NCI-H460 (cell line): ENCODE results near the gene PPP4R1. TPM values are rescaled to one million over a fixed set of nuclear protein-coding genes. Genes with fewer than 3 reads are reported as not detected.

Experiments used
- DNase-seq: peaks from one replicate; pipeline ENCODE4 v3.0.0-alpha.2; 2016; ENCODE audit warnings: low read depth; ENCODE audit errors: extremely low read depth
- total RNA-seq: library from RNA; depleted of rRNA; stranded (reverse); fragments of >200 nt; shearing (Covaris generic); gene quantifications from 2 replicates; pipeline ENCODE4 v1.2.3, GENCODE V29; 2014

Gene PPP4R1
- total RNA-seq, 1 experiment from 2014 or later = 30.6 TPM

DNA sequence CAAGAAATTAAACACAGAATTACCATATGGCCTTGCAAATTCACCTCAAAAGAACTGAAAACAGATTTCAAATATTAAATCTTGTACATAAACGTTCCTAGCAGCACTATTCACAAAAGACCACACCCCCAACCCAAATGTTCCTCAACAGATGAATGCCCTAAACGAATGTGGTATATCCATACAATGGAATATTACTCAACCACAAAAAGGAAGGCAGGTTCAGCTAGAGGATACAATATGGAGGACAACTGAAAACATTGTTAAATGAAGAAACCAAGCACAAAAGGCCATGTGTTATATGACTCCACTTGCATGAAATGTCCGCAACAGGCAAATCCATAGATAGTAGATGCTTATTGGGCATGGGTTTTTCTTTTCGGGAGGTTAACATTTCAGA is 61.7 kb downstream of the PPP4R1 start:
- DNase-seq = no peak

GRCh38 chr18:9552191-9552590 is 62.2 kb downstream of the PPP4R1 start:
- DNase-seq = no peak

DNA sequence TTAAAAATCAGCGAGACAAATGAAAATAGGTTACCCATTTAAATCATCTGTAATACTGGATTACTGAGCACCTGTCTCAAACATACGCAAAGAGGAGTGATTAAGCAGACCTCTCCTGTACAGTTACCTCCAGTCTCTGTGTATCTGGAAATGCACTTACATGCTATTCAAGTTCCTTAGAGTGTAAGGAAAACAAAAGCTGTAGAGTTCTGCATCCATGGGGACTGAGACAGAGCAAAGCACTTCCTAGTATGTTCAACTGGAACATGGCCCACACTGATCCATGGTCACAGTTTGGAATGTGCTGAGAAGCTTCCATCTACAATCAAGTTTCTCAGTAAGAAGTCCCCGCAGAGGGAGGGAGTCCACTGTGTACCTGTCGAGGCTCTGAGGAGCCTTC is 63.9 kb downstream of the PPP4R1 start:
- DNase-seq = no peak

DNA sequence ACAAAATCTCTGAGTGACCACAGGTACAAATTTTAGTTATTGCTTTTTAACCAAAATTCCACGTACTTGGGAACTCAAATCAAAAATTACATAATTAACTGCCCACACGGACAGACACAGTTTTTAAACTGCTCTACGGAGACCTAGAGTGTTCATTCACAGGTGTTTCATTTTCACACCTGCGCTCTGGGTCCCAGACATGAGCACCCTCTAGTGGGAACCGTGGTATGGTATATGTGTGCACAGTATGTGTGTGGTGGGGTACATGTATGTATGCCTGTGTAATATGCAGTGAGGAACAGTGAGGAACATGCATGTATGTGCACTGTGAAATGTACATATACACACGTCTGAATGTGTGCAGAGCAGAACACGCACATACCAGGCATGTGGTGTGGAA is 65.0 kb downstream of the PPP4R1 start:
- no peak for DNase-seq

GRCh38 chr18:9547782-9548181 is 66.6 kb downstream of the PPP4R1 start:
- DNase-seq = no peak

DNA sequence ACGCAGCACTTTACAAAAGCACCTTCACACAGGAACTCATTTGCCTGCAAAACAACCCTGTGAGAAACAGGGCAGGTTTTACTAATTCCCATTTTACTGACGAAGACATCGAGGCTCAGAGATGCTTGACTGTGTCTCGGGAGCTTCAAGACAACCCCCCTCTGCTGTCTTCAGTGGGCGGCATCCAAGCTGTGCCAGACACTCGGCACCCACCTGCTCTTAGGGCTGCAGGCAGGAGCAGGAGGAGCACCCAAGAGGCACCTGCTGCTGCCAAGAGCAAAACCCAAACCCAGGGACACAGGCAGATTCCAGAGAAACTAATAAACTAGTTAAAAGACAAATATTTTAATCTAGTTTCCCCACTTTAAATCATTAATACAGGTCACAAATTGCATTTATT is 67.9 kb downstream of the PPP4R1 start:
- DNase-seq = no peak

DNA sequence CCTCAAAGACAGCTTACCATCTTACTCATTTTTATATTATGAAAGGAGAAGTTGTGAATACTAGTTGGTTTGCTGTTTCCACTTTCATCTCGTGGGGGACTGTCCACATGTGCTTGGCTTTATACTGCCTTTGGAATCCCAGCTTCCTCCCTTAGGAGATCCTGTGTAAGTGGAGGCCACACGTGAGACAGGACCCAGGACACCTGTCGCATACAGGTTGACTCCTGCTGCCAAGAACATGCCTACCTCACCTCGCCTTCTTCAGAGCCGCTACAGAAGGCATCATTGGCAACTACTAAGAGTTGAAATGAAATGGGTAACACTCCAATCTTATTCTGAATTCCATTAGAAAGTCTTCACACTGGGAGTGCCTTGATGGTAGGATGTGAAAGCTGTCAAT is 69.3 kb downstream of the PPP4R1 start:
- DNase-seq = no peak

GRCh38 chr18:9542924-9543323 is 71.4 kb downstream of the PPP4R1 start:
- no peak for DNase-seq

DNA sequence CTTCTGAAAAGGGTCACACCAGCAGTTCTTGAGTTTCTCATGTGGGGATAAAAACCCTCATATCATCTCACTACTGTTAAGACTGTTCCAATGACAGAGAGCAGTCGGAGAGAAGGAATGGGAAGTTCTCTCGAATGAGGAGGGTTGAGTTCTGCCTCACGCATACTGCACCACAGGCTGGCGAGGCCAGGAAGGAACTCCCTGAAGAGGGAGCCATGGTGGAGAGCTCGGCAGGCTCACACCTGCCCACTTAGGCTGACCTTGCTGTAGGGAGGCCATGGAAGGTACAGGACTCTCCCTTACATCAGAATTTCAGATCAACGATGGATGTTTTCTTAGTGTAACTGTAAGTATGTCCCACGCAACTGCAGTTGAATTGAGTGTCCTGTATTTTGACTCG is 74.4 kb downstream of the PPP4R1 start:
- DNase-seq = no peak

DNA sequence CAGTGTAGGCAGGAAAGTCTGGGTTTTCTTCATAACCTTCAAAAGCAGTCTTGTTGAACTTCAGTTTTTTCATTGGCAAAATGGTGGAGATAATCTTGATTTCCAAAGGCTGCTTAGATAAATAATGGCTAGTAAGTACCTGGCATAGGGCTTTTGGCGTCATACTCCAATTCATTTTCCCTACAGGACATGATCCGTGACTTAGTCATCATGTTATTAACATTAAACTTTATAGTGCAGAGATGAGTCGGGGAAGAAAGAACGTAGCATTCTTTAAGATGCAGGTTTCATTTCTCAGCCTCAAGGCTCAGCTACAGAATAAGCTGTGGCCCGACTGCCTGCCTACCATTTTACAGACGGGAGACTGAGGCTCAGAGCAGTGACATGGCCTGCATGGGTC is 75.1 kb downstream of the PPP4R1 start:
- no peak for DNase-seq

DNA sequence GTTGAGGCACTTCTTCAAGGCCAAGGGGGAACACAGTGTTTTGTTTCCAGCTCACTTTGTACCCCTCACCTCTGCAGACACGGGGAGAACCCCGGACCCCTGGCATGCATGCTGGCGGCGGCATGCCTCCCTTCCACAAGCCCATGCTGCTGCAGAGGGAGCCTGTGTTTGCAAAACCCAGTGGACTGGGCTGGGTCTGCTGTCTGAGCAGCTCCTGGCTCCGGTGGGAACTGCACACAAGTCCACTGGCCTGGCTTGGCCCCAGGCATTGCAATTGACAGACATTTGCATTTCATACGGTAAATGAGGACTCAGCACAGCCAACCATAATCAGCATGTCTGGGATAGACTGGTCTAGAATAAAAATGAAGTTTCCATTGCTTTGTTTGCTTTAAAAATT is 76.7 kb downstream of the PPP4R1 start:
- DNase-seq = no peak

DNA sequence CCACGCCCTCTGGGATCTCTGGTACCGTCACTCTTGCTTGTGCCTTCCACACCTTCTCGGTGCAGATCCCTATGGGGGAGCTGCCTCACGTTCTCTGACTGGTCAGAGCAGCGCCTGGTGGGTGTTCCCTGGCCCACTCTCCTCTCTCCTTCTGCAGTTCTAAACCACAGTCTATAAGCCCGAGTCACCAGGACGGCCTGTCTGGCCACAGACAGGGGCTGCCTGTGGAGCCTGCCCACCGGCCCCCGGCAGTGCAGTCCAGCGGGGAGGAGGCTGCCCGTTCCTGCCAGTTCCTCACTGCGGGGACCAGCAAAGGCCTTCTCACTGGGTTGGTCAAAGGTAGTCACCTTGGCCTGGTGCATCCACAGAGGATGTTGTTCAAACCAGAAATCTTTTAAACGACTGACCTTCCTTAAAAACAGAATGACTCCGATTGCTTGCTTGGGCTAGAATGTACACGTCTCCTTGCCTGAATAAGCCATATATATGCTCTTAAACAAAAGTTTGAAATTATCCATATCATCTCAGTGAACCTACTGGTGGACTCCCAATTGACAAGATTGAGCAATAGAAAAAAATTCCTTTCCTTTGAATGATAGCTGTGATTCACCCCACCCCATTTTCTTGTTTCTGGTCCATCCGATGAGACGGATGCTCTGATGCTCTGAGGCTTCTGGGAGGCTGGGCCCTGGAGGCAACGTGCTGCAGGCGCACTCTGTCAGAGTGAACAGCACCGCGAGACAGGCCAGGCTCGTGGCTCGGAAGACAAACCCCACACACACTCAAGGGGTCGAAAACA is 77.8 kb downstream of the PPP4R1 start:
- no peak for DNase-seq

DNA sequence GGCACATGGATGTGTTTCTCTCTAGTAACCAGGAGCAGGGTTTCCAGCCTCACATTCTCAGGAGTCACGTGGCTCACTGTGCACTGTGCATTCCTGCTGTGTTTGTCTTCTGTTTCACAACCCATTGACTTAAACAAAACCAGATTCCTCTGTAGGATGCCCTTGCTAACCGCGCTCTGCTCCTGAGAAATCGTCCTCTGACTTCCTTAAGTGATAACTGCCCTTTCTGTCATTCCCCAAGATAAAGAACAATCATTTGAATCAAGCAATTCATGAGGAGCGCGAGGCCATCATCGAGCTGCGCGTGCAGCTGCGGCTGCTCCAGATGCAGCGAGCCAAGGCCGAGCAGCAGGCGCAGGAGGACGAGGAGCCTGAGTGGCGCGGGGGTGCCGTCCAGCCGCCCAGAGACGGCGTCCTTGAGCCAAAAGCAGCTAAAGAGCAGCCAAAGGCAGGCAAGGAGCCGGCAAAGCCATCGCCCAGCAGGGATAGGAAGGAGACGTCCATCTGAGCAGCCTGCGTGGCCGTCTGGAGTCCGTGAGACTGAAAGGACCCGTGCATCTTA is 78.8 kb downstream of the PPP4R1 start:
- DNase-seq = no peak

DNA sequence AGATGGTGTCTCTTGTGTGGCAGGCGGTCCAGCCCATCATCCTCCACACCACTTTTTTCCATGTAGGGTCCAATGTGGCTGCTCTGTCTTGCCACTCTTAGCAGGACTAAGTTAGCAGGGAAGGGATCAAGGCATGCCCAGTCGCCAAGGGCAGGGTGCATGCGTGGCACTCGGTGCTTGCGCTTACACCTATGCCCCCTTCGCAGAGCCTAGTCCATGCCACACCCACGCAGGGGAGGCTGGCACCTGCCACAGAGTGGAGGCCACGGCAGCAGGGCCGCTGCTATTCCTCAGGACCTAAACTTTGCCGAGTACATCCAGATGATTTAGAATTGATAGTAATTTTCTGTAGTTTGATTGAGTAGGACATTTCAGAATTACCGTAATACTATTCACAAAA is 79.5 kb downstream of the PPP4R1 start:
- no peak for DNase-seq

GRCh38 chr18:9531791-9532410 is 82.5 kb downstream of the PPP4R1 start:
- no peak for DNase-seq

- no peak for DNase-seq
Measured at GRCh38 chr18:9530226-9531009, 83.9 kb downstream of the PPP4R1 start.

GRCh38 chr18:9526458-9526857 is 87.9 kb downstream of the PPP4R1 start:
- no peak for DNase-seq

DNA sequence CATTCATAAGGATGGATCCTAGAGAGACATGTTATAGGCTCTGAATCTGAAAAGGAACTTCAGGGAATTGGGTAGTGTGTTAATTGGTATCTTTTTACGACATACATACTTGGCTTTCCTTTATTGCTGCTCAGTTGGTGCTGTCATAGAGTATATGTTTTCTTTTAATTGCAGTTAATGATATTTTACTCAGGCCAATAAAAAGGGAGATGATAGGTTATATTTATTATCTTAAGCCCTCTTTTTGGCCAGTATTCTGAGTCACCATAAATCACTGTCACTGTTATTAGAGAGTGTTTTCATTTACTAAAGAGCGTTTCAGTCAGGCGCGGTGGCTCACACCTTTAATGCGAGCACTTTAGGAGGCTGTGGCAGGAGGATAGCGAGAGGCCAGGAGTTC is 91.4 kb downstream of the PPP4R1 start:
- no peak for DNase-seq

DNA sequence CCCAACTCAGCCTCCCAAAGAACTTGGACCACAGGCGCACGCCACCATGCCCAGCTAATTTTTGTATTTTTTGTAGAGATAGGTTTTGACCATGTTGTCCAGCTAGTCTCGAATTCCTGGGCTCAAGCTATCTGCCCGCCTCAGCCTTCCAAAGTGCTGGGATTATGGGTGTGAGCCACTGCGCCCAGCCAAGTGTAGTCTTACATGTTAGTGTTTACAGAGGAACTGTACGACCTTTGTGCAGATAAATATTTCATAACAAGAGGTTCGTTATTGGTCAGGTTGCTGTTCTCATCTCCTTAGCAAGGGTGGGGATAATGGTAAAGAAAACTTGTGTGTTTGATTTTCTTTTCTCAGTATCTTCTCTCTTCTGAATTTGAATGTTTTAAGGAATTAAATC is 92.6 kb downstream of the PPP4R1 start:
- no peak for DNase-seq

GRCh38 chr18:9520666-9521065 is 93.7 kb downstream of the PPP4R1 start:
- no peak for DNase-seq

- DNase-seq = no peak
Measured at GRCh38 chr18:9519399-9519798, 95.0 kb downstream of the PPP4R1 start.
